ENCODE measurements around the gene TECTB. TPM values are rescaled to one million over a fixed set of nuclear protein-coding genes. Genes with fewer than 3 reads are reported as not detected.

Gene TECTB
- total and polyA plus RNA-seq, 2 donors (not counting 1 experiment from before 2014, with no cell fraction given) = not detected

DNA sequence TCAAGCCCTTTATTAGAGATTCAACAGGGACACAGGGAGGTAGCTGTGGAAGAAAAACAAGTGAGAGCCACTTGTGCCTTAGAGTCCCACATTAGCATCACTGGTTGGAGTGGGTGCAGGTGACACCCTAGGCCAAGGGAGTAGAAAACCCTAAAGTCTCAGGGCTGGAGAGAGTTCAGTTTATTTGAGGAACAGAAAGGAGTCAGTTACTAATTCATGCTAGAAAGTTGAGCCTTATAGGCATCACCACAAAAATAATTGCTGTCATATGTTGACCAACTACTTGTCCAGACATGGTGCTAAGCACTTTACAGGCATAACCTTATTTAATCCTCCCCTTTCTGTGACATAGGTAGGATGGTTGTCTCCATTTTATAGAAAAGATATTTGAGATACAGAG, 69.8 kb downstream of the TECTB start:
- Histone ChIP-seq H3K4me2 (ENCODE audit: extremely low read depth, insufficient read depth, low read length) (no peak overlapping the region), H3K9me3 (ENCODE audit: control insufficient read depth, insufficient read depth, low read depth, low read length) (no peaks in the 10 kb centered on the region), H3K27ac (ENCODE audit: insufficient read depth, low read length) (no peak overlapping the region), H4K20me1 (ENCODE audit: control insufficient read depth, extremely low read depth, insufficient read depth, low read length) (no peaks in the 10 kb centered on the region), H3K9ac (ENCODE audit: insufficient read depth, low read length) (no peak overlapping the region), H3K36me3 (ENCODE audit: control insufficient read depth, insufficient read depth, low read length) (no peaks in the 10 kb centered on the region), H3K27me3 (ENCODE audit: control insufficient read depth, insufficient read depth, low read length) (no peaks in the 10 kb centered on the region), H3K4me1 (ENCODE audit: control insufficient read depth, extremely low read depth, insufficient read depth, low read length) (no peaks in the 10 kb centered on the region), H3K4me3 (replicated peaks in 1 of 4; ENCODE audit: control extremely low read depth in 1 of 4, insufficient read depth in 1 of 4, low read depth in 3 of 4, low read length in 4 of 4) (no peak overlapping the region), H3K79me2 (ENCODE audit: control insufficient read depth, insufficient read depth, low read length) (no peaks in the 10 kb centered on the region), H2AFZ (ENCODE audit: low read length) (no peak overlapping the region)
- TF ChIP-seq EZH2 (IDR thresholded peaks at IDR 0.05; ENCODE audit: low read length, missing control alignments) (no peak), CTCF (conservative IDR thresholded peaks at IDR 0.05 in 1 of 2, IDR thresholded peaks at IDR 0.05 in 1 of 2; ENCODE audit: low read depth in 1 of 2, low read length in 2 of 2) (no peak)
- DNase-seq (ENCODE audit: low read depth in 2 of 2) = no peak

Other genes starting within 250 kb of the TECTB start
- gene GPAM, start 99.6 kb upstream of the TECTB start, total RNA-seq = 17.0 and 19.3 TPM in 2 replicates
- gene GPAM, start 99.6 kb upstream of the TECTB start, polyA plus RNA-seq = 7.8 and 10.1 TPM in 2 replicates
- gene ACSL5, start 90.7 kb downstream of the TECTB start, total RNA-seq = 1.7 and 4.6 TPM in 2 replicates
- 2.3 and 6.6 TPM in 2 replicates for gene ACSL5, start 90.7 kb downstream of the TECTB start, polyA plus RNA-seq
- gene ZDHHC6, start 163.5 kb downstream of the TECTB start, total RNA-seq = 28.0 and 29.9 TPM in 2 replicates
- 34.8 and 37.8 TPM in 2 replicates for gene ZDHHC6, start 163.5 kb downstream of the TECTB start, polyA plus RNA-seq
- 21.6 and 30.9 TPM in 2 replicates for gene VTI1A, start 163.8 kb downstream of the TECTB start, total RNA-seq
- 18.1 and 19.1 TPM in 2 replicates for gene VTI1A, start 163.8 kb downstream of the TECTB start, polyA plus RNA-seq